ENCODE measurements around the gene C1orf167.

Gene C1orf167

GRCh38 chr1:11835441-11836225 lies 73.6 kb downstream of the C1orf167 start:
- DNase-seq (ENCODE audit: extremely low spot score) = no peak
- no peak for TF ChIP-seq CTCF (IDR thresholded peaks at IDR 0.05; ENCODE audit: control extremely low read depth, extremely low read depth, low read depth, missing control alignments)
- ChIA-PET POLR2A (interaction anchor here (2.1 to 2.5 kb wide), 2 partner anchors 72 to 74 kb away, joined by 9 to 13 read pairs; no protein-coding TSS in a partner anchor), CTCF (interaction anchor here (1.3 to 1.8 kb wide), 3 partner anchors 21 to 131 kb away, joined by 4 to 5 read pairs (median 4); no protein-coding TSS in a partner anchor)

GRCh38 chr1:11836955-11837766 lies 75.2 kb downstream of the C1orf167 start:
- no peak for TF ChIP-seq CTCF (IDR thresholded peaks at IDR 0.05; ENCODE audit: control extremely low read depth, extremely low read depth, low read depth, missing control alignments)
- ChIA-PET POLR2A (interaction anchor here (0.6 to 2.5 kb wide), 3 partner anchors 71 to 386 kb away, joined by 4 to 13 read pairs (median 9); no protein-coding TSS in a partner anchor), CTCF (interaction anchor here (1.0 to 5.3 kb wide), 10 partner anchors 8 to 141 kb away, joined by 3 to 49 read pairs (median 4); partner anchors contain the start of gene NPPA)
- DNase-seq (ENCODE audit: extremely low spot score) = no peak

- ChIA-PET CTCF (interaction anchor here (0.7 to 5.3 kb wide), 10 partner anchors 8 to 194 kb away, joined by 3 to 49 read pairs (median 4); partner anchors contain the start of gene NPPA), POLR2A (interaction anchor here (0.6 to 2.5 kb wide), 2 partner anchors 72 to 385 kb away, joined by 4 to 13 read pairs; no protein-coding TSS in a partner anchor)
- no peak for DNase-seq (ENCODE audit: extremely low spot score)
- no peak for TF ChIP-seq CTCF (IDR thresholded peaks at IDR 0.05; ENCODE audit: control extremely low read depth, extremely low read depth, low read depth, missing control alignments)
Observed at GRCh38 chr1:11837767-11838348, 75.9 kb downstream of the C1orf167 start.

- TF ChIP-seq CTCF (IDR thresholded peaks at IDR 0.05; ENCODE audit: control extremely low read depth, extremely low read depth, low read depth, missing control alignments) = peak; percentile 99
- DNase-seq (ENCODE audit: extremely low spot score) = peak; percentile 90
- ChIA-PET POLR2A (interaction anchor here (2.5 kb wide), 1 partner anchor 69 kb away, joined by 9 read pairs; no protein-coding TSS in a partner anchor), CTCF (interaction anchor here (0.7 to 5.3 kb wide), 7 partner anchors 14 to 193 kb away, joined by 3 to 49 read pairs (median 7); no protein-coding TSS in a partner anchor)
Observed at GRCh38 chr1:11838349-11839272, 76.6 kb downstream of the C1orf167 start.

All from GM10248 (cell line).